Lower leg skin (tissue), 4 donors: Measurements from ENCODE around the gene MYO18B. TPM values are rescaled to one million over a fixed set of nuclear protein-coding genes. Genes with fewer than 3 reads are reported as not detected.

Experiments used
- DNase-seq, 2 donors: peaks; one replicate each; pipeline ENCODE4 v3.0.0-alpha.2; 2019; ENCODE audit warnings: low spot score in 2 of 2
- H3K4me3 ChIP-seq: fragments of 200-600 bp; sonication (generic); 2 replicates; pipeline ENCODE4 v1.5.1; 2017; ENCODE audit warnings: mild to moderate bottlenecking, low read depth; ENCODE audit not compliant: poor library complexity, severe bottlenecking
- POLR2A ChIP-seq, 2 donors: fragments of 450-650 bp; IDR thresholded peaks; one replicate each; pipeline ENCODE4 v1.6.1; 2016 to 2017; ENCODE audit warnings: antibody characterized with exemption in 2 of 2, mild to moderate bottlenecking in 1 of 2, moderate library complexity in 1 of 2
- WGBS, 2 donors: methylation state at CpG; one replicate each; pipeline ENCODE4 v1.1.5; 2018; 5-methylcytosine and 5-hydroxymethylcytosine counted together
- intact Hi-C: fragments of 100-400 bp; cut with DNase I; formaldehyde crosslinking; loops from one replicate; pipeline ENCODE4 v1.15.0; 2023; ENCODE audit warnings: low total_unique reads
- total RNA-seq, 4 donors: library from RNA; depleted of rRNA; stranded (reverse); fragments of >200 nt; gene quantifications; one replicate each; pipeline ENCODE4 v1.1.0, GENCODE V29; 2016
- TF ChIP-seq, protein P1 (sequence below), 3 donors: fragments of 450-650 bp; IDR thresholded peaks; one replicate each; pipeline ENCODE4 v1.5.1; 2016; ENCODE audit warnings: antibody characterized with exemption in 3 of 3, mild to moderate bottlenecking in 3 of 3, moderate library complexity in 2 of 3

The MYO18B gene
- total RNA-seq, 4 donors from 2014 or later, result 1.5 to 3.4 TPM; not detected in 2

DNA sequence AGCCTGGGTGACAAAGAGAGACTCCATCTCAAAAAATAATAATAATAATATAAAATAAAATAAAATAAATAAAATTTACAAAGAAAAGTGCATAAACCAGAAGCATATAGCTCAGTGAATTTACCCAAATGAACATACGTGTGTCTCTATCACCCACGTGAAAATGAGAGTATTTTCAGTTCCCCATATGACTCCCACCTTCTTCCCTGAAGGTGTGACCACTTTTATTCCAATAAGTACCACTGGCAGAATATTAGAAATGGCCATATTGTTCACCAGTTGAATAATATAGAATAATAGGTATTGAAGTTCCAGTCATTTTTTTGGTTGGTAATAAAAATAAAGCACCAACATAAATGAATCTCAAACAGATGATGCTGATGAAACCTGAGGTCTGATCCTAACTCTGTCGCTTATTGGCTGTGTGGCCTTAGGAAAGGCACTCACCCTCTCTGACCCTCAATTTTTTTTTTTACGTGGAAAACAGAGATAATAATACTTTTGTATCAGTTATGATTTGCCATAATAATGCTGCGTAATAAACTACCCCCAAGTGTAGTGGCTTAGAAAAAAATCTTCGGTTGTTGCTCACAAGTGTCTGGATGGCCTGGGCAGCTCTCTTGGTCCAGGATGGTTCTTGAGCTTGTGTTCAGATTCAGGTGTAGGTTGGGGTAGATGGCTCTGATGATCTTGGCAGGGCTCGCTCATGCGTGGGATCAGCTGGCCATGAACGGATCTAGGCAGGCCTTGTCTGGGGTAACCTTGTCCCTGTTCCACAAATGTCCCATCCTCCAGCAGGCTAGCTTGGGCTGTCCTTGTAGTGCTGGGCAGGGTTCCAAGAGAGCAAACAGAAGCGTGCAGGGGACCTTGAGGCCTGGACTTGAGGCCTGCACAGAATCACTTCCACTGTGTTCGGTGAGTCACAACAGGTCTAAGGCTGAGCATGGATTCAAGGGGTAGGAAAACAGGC, 88.1 kb downstream of the MYO18B start:
- no peak for DNase-seq
- TF ChIP-seq, protein P1, sequence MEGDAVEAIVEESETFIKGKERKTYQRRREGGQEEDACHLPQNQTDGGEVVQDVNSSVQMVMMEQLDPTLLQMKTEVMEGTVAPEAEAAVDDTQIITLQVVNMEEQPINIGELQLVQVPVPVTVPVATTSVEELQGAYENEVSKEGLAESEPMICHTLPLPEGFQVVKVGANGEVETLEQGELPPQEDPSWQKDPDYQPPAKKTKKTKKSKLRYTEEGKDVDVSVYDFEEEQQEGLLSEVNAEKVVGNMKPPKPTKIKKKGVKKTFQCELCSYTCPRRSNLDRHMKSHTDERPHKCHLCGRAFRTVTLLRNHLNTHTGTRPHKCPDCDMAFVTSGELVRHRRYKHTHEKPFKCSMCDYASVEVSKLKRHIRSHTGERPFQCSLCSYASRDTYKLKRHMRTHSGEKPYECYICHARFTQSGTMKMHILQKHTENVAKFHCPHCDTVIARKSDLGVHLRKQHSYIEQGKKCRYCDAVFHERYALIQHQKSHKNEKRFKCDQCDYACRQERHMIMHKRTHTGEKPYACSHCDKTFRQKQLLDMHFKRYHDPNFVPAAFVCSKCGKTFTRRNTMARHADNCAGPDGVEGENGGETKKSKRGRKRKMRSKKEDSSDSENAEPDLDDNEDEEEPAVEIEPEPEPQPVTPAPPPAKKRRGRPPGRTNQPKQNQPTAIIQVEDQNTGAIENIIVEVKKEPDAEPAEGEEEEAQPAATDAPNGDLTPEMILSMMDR (IDR thresholded peaks at IDR 0.05), result no peak
- no peak for TF ChIP-seq POLR2A (IDR thresholded peaks at IDR 0.05)
- intact Hi-C loops, result no loop called here
- 88 to 94% methylated on average over 11 of the region's 11 CpGs for WGBS, 2 donors
- H3K4me3 ChIP-seq, result no peak overlapping the region

DNA sequence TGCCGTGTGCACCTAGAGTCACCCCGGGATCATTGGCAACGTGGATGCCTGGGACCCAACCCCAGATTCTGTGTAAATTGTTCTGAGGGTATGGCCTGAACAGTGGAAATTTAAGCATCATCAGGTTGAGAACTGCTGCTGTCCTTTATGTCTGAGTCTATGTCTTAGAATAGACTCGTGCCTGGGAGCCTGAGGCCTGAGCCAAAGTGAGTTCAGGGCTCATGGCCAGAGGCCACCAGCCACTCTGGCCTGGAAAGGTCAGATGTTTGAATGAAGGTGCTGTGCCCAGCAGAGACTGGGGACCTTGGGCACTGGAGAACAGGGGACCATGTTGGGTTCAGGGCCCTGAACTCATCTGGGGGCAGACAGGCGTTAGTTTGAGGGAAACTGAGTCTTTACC, 91.1 kb downstream of the MYO18B start:
- no peak for DNase-seq
- no peak overlapping the region for H3K4me3 ChIP-seq
- intact Hi-C loops, result no loop called here
- TF ChIP-seq, protein P1 (IDR thresholded peaks at IDR 0.05), result no peak
- TF ChIP-seq POLR2A (IDR thresholded peaks at IDR 0.05), result no peak
- WGBS, 2 donors, result 77 to 78% methylated on average over 4 to 5 of the region's 5 CpGs

DNA sequence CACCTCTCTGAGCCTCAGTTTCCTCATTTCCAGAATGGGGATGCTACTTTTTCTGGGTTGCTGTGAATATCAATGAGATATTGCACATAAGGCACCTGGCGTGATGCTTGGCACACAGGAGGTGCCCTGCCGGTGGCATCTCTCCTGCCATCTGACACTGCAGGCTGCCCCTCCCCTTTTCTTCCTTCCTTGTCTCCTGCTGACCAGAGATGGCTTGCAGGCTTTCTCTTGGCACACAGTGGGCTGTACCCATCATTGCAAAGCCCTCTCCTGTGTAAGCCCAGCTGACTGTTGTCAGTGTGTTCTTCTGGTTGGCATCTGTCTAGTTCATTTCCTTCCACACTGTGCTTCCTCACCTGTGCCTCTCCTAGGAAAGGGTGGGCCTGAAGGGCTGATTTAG, 91.7 kb downstream of the MYO18B start:
- TF ChIP-seq, protein P1 (IDR thresholded peaks at IDR 0.05), result no peak
- no peak for TF ChIP-seq POLR2A (IDR thresholded peaks at IDR 0.05)

DNA sequence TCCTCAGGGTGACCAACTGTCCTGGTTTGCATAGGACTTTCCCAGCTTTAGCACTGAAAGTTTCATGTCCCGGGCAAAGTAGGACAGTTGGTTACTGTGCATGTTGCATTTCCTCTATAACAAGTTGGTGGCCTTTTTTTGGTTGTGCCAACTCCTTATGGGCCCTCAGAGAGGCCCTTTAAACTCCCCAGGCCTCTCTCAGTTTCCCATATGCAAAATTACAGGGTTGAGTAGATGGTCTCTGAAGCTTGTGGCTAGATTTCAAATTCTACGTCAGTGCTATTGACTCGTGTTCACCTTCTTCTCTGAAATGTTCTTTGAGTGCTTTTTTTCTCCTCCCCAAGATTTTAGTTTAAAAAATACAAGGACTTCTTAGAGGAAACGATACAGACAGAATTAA, 92.5 kb downstream of the MYO18B start:
- TF ChIP-seq, protein P1 (IDR thresholded peaks at IDR 0.05), result no peak
- no peak for TF ChIP-seq POLR2A (IDR thresholded peaks at IDR 0.05)
- no peak for DNase-seq
- intact Hi-C loops, result no loop called here
- no peak overlapping the region for H3K4me3 ChIP-seq
- 69 to 77% methylated on average over 4 of the region's 4 CpGs for WGBS, 2 donors

More for the DNA sequence above, 91.7 kb downstream of the MYO18B start:
- intact Hi-C loops, result no loop called here
- no peak overlapping the region for H3K4me3 ChIP-seq
- WGBS, 2 donors, result 84 to 86% methylated on average over 2 of the region's 2 CpGs
- DNase-seq, result no peak

DNA sequence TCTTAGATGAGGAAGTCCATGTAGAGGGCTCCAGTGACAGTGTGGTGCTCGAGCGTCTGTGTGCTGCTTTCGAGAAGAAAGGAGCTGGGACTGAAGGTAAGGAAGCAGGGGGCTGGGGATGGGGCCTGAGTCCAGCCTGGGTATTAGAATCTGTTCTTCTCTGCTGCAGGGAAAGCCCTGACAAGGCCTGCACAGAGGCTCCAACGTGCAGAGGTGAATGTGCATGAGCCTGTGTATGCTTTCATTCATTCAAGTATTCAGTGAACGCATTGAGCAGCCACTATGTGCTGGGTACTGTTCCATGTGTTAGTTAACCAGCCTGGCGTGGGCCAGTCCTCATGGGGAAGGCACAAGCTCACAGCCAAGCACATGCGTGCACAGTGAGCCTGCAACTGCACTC, 93.4 kb downstream of the MYO18B start:
- H3K4me3 ChIP-seq, result no peak overlapping the region
- no peak for TF ChIP-seq POLR2A (IDR thresholded peaks at IDR 0.05)
- TF ChIP-seq, protein P1 (IDR thresholded peaks at IDR 0.05), result no peak
- intact Hi-C loops, result no loop called here
- DNase-seq, result peak in 1 of 2 donors; percentile 60
- 53 to 60% methylated on average over 7 of the region's 7 CpGs for WGBS, 2 donors
